GM12864 (cell line): Measurements from ENCODE around the gene TMEM81.

Experiments used
- DNase-seq: peaks from one replicate; pipeline ENCODE4 v3.0.0-alpha.2; 2011; ENCODE audit warnings: low read depth
- H3K4me3 ChIP-seq: 2 replicates; pipeline ENCODE4 v1.5.1; 2011; ENCODE audit warnings: mild to moderate bottlenecking, low read depth, low read length, control low read depth
- CTCF ChIP-seq: IDR thresholded peaks from 2 replicates; pipeline ENCODE4 v1.5.1; 2011; ENCODE audit warnings: low read depth, mild to moderate bottlenecking, moderate library complexity, low read length, control low read depth, inconsistent platforms; ENCODE audit errors: missing control alignments

Gene TMEM81

GRCh38 chr1:205061665-205062069 is 22.6 kb downstream of the TMEM81 start:
- peak; percentile 85 for TF ChIP-seq CTCF
- DNase-seq = no peak
- no peak overlapping the region for H3K4me3 ChIP-seq

GRCh38 chr1:205061227-205061626 is 23.0 kb downstream of the TMEM81 start:
- no peak for DNase-seq
- no peak for TF ChIP-seq CTCF

GRCh38 chr1:205060746-205061145 is 23.5 kb downstream of the TMEM81 start:
- DNase-seq = no peak
- TF ChIP-seq CTCF = no peak
- H3K4me3 ChIP-seq = no peak overlapping the region

More at GRCh38 chr1:205061227-205061626, 23.0 kb downstream of the TMEM81 start:
- H3K4me3 ChIP-seq = no peak overlapping the region

- H3K4me3 ChIP-seq = no peak overlapping the region
- no peak for DNase-seq
- TF ChIP-seq CTCF = no peak
Measured at GRCh38 chr1:205059660-205060059, 24.6 kb downstream of the TMEM81 start.

- no peak for DNase-seq
- no peak overlapping the region for H3K4me3 ChIP-seq
- no peak for TF ChIP-seq CTCF
Measured at GRCh38 chr1:205058853-205059252, 25.4 kb downstream of the TMEM81 start.

GRCh38 chr1:205057808-205058575 is 26.3 kb downstream of the TMEM81 start:
- no peak for DNase-seq
- H3K4me3 ChIP-seq = no peak overlapping the region
- TF ChIP-seq CTCF = no peak
